Type B pancreatic cell (in vitro differentiated cells): ENCODE data around the gene L3MBTL4. TPM values are rescaled to one million over a fixed set of nuclear protein-coding genes. Genes with fewer than 3 reads are reported as not detected.
"Not testable (repeated sequence)": the region's sequence is repeated elsewhere in the genome, so short reads cannot be mapped to it uniquely, and the experiment has no call there.

Source experiments
- DNase-seq: peaks from one replicate; pipeline ENCODE4 v3.0.0; 2021; ENCODE audit warnings: mixed read lengths; ENCODE audit not compliant: unreplicated experiment; ENCODE audit errors: extremely low spot score
- H3K27ac Mint-ChIP-seq: 2 replicates; pipeline ENCODE4 v1.8.0; 2021; ENCODE audit warnings: mild to moderate bottlenecking, mixed read lengths
- H3K27me3 Mint-ChIP-seq: 2 replicates; pipeline ENCODE4 v1.8.0; 2021; ENCODE audit warnings: mixed read lengths
- H3K36me3 Mint-ChIP-seq: 2 replicates; pipeline ENCODE4 v1.8.0; 2021; ENCODE audit warnings: mixed read lengths
- H3K4me1 Mint-ChIP-seq: one replicate; pipeline ENCODE4 v1.8.0; 2021; ENCODE audit warnings: mixed read lengths; ENCODE audit not compliant: unreplicated experiment
- H3K4me3 Mint-ChIP-seq: 2 replicates; pipeline ENCODE4 v1.8.0; 2021; ENCODE audit warnings: mild to moderate bottlenecking, mixed read lengths
- H3K9me3 Mint-ChIP-seq: 2 replicates; pipeline ENCODE4 v1.8.0; 2021; ENCODE audit warnings: mixed read lengths
- CTCF ChIP-seq: fragments of 200-600 bp; sonication (generic); conservative IDR thresholded peaks from 2 replicates; pipeline ENCODE4 v1.5.0; 2021; ENCODE audit warnings: antibody characterized with exemption, mild to moderate bottlenecking
- total RNA-seq: library from RNA; stranded (reverse); gene quantifications from 2 replicates; pipeline ENCODE4 v1.2.1, GENCODE V29; 2021; ENCODE audit warnings: low replicate concordance

The L3MBTL4 gene
- total RNA-seq, 1 donor from 2014 or later, result 2.2 TPM

DNA sequence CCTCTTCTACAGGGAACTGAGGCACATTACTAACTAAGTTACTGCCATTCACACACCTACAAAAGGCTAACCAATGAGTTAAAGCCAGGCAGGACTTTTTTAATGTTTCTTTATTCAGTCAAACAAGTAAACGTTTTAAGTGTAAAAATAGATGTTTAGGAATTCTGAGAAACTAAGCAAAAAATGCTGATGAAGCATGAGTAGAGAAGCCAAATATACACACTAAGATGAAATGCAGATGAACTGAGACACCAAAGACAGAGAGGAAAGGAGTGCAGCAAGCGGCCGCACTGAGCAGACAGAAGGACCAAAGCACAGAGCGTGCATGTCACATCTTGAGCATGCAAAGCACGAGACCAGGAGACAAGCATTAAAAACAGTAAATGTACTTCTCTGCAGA lies 17.9 kb downstream of the L3MBTL4 start:
- Mint-ChIP-seq H3K4me3 (no peak overlapping the region), H3K27ac (no peak overlapping the region), H3K4me1 (no peaks in the 10 kb centered on the region), H3K9me3 (peaks cover 1% of the 10 kb centered on the region), H3K36me3 (peaks cover 3% of the 10 kb centered on the region), H3K27me3 (no peaks in the 10 kb centered on the region)
- DNase-seq, result no peak
- TF ChIP-seq CTCF, result no peak

GRCh38 chr18:6396276-6396675 lies 18.4 kb downstream of the L3MBTL4 start:
- Mint-ChIP-seq H3K4me1 (no peaks in the 10 kb centered on the region), H3K36me3 (peaks cover 3% of the 10 kb centered on the region), H3K4me3 (no peak overlapping the region), H3K27ac (no peak overlapping the region), H3K9me3 (peaks cover 7% of the 10 kb centered on the region), H3K27me3 (no peaks in the 10 kb centered on the region)
- no peak for TF ChIP-seq CTCF
- DNase-seq, result no peak

- H3K27ac Mint-ChIP-seq, result no peak overlapping the region
- TF ChIP-seq CTCF, result no peak
- DNase-seq, result no peak
- H3K27me3 Mint-ChIP-seq, result no peaks in the 10 kb centered on the region
- peaks cover 8% of the 10 kb centered on the region for H3K9me3 Mint-ChIP-seq
- no peaks in the 10 kb centered on the region for H3K4me1 Mint-ChIP-seq
- H3K36me3 Mint-ChIP-seq, result peaks cover 3% of the 10 kb centered on the region
- no peak overlapping the region for H3K4me3 Mint-ChIP-seq
Measured at GRCh38 chr18:6389005-6389404, 25.7 kb downstream of the L3MBTL4 start.

DNA sequence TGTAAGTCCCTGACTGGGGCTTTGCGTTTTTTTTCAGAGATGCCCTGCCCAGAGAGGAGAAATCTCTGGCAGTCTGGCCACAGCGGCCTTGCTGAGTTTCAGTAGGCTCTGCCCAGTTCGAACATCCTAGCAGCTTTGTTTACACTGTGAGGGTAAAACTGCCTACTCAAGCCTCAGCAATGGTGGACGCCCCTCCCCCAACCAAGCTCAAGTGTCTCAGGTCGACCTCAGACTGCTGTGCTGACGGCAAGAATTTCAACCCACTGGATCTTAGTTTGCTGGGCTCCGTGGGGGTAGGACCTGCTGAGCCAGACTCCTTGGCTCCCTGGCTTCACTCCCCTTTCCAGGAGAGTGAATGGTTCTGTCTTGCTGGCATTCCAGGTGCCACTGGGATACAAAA lies 31.7 kb downstream of the L3MBTL4 start:
- no peaks in the 10 kb centered on the region for H3K27me3 Mint-ChIP-seq
- peaks cover 17% of the 10 kb centered on the region for H3K9me3 Mint-ChIP-seq
- H3K36me3 Mint-ChIP-seq, result no peaks in the 10 kb centered on the region
- H3K27ac Mint-ChIP-seq, result no peak overlapping the region
- H3K4me3 Mint-ChIP-seq, result no peak overlapping the region
- no peak for TF ChIP-seq CTCF
- no peak for DNase-seq
- H3K4me1 Mint-ChIP-seq, result no peaks in the 10 kb centered on the region

GRCh38 chr18:6377473-6377872 lies 37.2 kb downstream of the L3MBTL4 start:
- H3K4me1 Mint-ChIP-seq, H3K27ac Mint-ChIP-seq, H3K4me3 Mint-ChIP-seq, H3K27me3 Mint-ChIP-seq, H3K36me3 Mint-ChIP-seq, DNase-seq: not testable (repeated sequence)
- peaks cover 25% of the 10 kb centered on the region for H3K9me3 Mint-ChIP-seq

GRCh38 chr18:6376433-6377229 lies 38.1 kb downstream of the L3MBTL4 start:
- H3K27ac Mint-ChIP-seq, result no peak overlapping the region

More at GRCh38 chr18:6376433-6377229, 38.1 kb downstream of the L3MBTL4 start:
- Mint-ChIP-seq H3K36me3 (no peaks in the 10 kb centered on the region), H3K4me1 (no peaks in the 10 kb centered on the region), H3K27me3 (no peaks in the 10 kb centered on the region), H3K9me3 (peaks cover 28% of the 10 kb centered on the region), H3K4me3 (no peak overlapping the region)
- DNase-seq, result no peak
- no peak for TF ChIP-seq CTCF
